Stimulated activated CD4-positive, alpha-beta T cell treated with anti-CD3 and anti-CD28 coated beads, Interleukin-2, amount 100 ng/mL, for 4 hours (primary cell): ENCODE results near the gene SSR1.
"Not testable (repeated sequence)": the region's sequence is repeated elsewhere in the genome, so short reads cannot be mapped to it uniquely, and the experiment has no call there.

Experiments used
- DNase-seq: peaks from one replicate; pipeline ENCODE4 v3.0.0-alpha.2; 2020; ENCODE audit warnings: low read depth

SSR1 gene

GRCh38 chr6:7282097-7282906 is 30.7 kb downstream of the SSR1 start:
- no peak for DNase-seq

- DNase-seq, result no peak
Observed at GRCh38 chr6:7276199-7276524, 36.8 kb downstream of the SSR1 start.

- DNase-seq, result not testable (repeated sequence)
Observed at GRCh38 chr6:7274525-7274924, 38.5 kb downstream of the SSR1 start.

GRCh38 chr6:7273709-7274108 is 39.3 kb downstream of the SSR1 start:
- no peak for DNase-seq

- DNase-seq, result no peak
Observed at GRCh38 chr6:7271205-7271534, 41.8 kb downstream of the SSR1 start.

- no peak for DNase-seq
Observed at GRCh38 chr6:7270320-7271204, 42.4 kb downstream of the SSR1 start.

- no peak for DNase-seq
Observed at GRCh38 chr6:7269816-7270215, 43.2 kb downstream of the SSR1 start.

- no peak for DNase-seq
Observed at GRCh38 chr6:7268816-7269555, 44.0 kb downstream of the SSR1 start.

- no peak for DNase-seq
Observed at GRCh38 chr6:7268362-7268761, 44.6 kb downstream of the SSR1 start.

GRCh38 chr6:7267466-7268091 is 45.4 kb downstream of the SSR1 start:
- no peak for DNase-seq

GRCh38 chr6:7267071-7267465 is 45.9 kb downstream of the SSR1 start:
- DNase-seq, result no peak

- not testable (repeated sequence) for DNase-seq
Observed at GRCh38 chr6:7265385-7265726, 47.6 kb downstream of the SSR1 start.

GRCh38 chr6:7264686-7265384 is 48.2 kb downstream of the SSR1 start:
- no peak for DNase-seq

GRCh38 chr6:7264041-7264440 is 49.0 kb downstream of the SSR1 start:
- DNase-seq, result no peak

GRCh38 chr6:7263519-7263805 is 49.5 kb downstream of the SSR1 start:
- DNase-seq, result not testable (repeated sequence)

- DNase-seq, result no peak
Observed at GRCh38 chr6:7262746-7263518, 50.1 kb downstream of the SSR1 start.

GRCh38 chr6:7261852-7262461 is 51.0 kb downstream of the SSR1 start:
- DNase-seq, result no peak

GRCh38 chr6:7261032-7261841 is 51.8 kb downstream of the SSR1 start:
- DNase-seq, result peak; percentile 10

GRCh38 chr6:7260291-7261031 is 52.5 kb downstream of the SSR1 start:
- no peak for DNase-seq
